K562 (cell line): ENCODE results near the gene BFSP2. TPM values are rescaled to one million over a fixed set of nuclear protein-coding genes. Genes with fewer than 3 reads are reported as not detected.

Source experiments
- ATAC-seq: fragments of 200-7000 bp; cut with Tn5 transposase; 3 replicates; pipeline ENCODE4 v1.9.1; 2020; ENCODE audit warnings: moderate library complexity
- BruUV-seq: library from RNA; stranded (reverse); fragments of 400-500 nt; replicated peaks from 2 replicates; lab custom pipeline; 2021; lab: Mats Ljungman, UMichigan
- CTCF ChIA-PET: fragments of 300-600 bp; formaldehyde crosslinking; extraction: SDS; loops from one replicate; lab custom pipeline; 2021; ENCODE audit warnings: low intra/inter-chr PET ratio; lab: Yijun Ruan, JAX
- POLR2A ChIA-PET: fragments of 300-600, 350-650 bp; sonication (Branson Sonifier 250); formaldehyde crosslinking; extraction: SDS; loops from one replicate; lab custom pipeline; 2021; ENCODE audit warnings: antibody characterized with exemption, inconsistent platforms; lab: Yijun Ruan, JAX
- DNase-seq, 4 experiments: peaks; one replicate each; pipeline versions ENCODE4 v3.0.0 to v3.0.0-alpha.2; 2011 to 2018; ENCODE audit warnings: low spot score in 3 of 4, mixed read lengths in 3 of 4; ENCODE audit errors: extremely low read depth in 1 of 4
- FAIRE-seq: peaks from 2 replicates; lab custom pipeline; 2011; peaks lifted over from hg19 to GRCh38; lab: Jason Lieb, UNC
- H2AFZ ChIP-seq: 2 replicates; pipeline ENCODE4 v1.6.0; 2011; ENCODE audit warnings: low read depth, low read length, control low read depth, inconsistent platforms
- H3K27ac ChIP-seq: fragments of 200-600 bp; 3 replicates; pipeline ENCODE4 v1.8.0; 2011; ENCODE audit warnings: low read depth, mild to moderate bottlenecking, control low read depth, inconsistent platforms, low read length, moderate library complexity, mixed read lengths; ENCODE audit errors: extremely low read depth
- H3K27me3 ChIP-seq, 2 experiments: fragments of 300-600 bp in 1 of 2; 2 replicates in 1 of 2; 3 replicates in 1 of 2; pipeline versions ENCODE4 v1.6.0 to v1.8.0; 2011; ENCODE audit warnings: inconsistent platforms in 2 of 2, low read length in 2 of 2, mild to moderate bottlenecking in 1 of 2, mixed read lengths in 1 of 2, moderate library complexity in 1 of 2; ENCODE audit not compliant: control insufficient read depth in 2 of 2, insufficient read depth in 2 of 2
- H3K36me3 ChIP-seq: fragments of 300-600 bp; 3 replicates; pipeline ENCODE4 v1.8.0; 2011; ENCODE audit warnings: mild to moderate bottlenecking, low read length, inconsistent platforms; ENCODE audit not compliant: control insufficient read depth, insufficient read depth
- H3K4me1 ChIP-seq, 2 experiments: fragments of 200-600 bp in 1 of 2; replicated peaks in 1 of 2; 2 replicates in 1 of 2; 3 replicates in 1 of 2; pipeline versions ENCODE4 v1.5.1 to v1.8.0; 2011; ENCODE audit warnings: inconsistent platforms in 2 of 2, low read length in 2 of 2, mild to moderate bottlenecking in 1 of 2, mixed read lengths in 1 of 2, moderate library complexity in 1 of 2; ENCODE audit not compliant: control insufficient read depth in 2 of 2, insufficient read depth in 2 of 2
- H3K4me2 ChIP-seq: 2 replicates; pipeline ENCODE4 v1.6.1; 2011; ENCODE audit warnings: low read length, control low read depth, inconsistent platforms, mixed read lengths; ENCODE audit not compliant: insufficient read depth
- H3K4me3 ChIP-seq: fragments of 200-600 bp; sonication (generic), shearing (Covaris generic); 2 replicates; pipeline ENCODE4 v1.5.1; 2016; ENCODE audit warnings: control low read depth, inconsistent platforms
- H3K79me2 ChIP-seq: fragments of 200-600 bp; 3 replicates; pipeline ENCODE4 v1.8.0; 2011; ENCODE audit warnings: low read length, inconsistent platforms; ENCODE audit not compliant: control insufficient read depth, insufficient read depth
- H3K9ac ChIP-seq, 2 experiments: 2 replicates each; pipeline versions ENCODE4 v1.6.0 to v1.6.1; 2011; ENCODE audit warnings: low read depth in 2 of 2, low read length in 2 of 2, control low read depth in 1 of 2, inconsistent platforms in 1 of 2, mild to moderate bottlenecking in 1 of 2, mixed read lengths in 1 of 2; ENCODE audit not compliant: insufficient read depth in 1 of 2
- H3K9me1 ChIP-seq: one replicate; pipeline ENCODE4 v1.6.0; 2011; ENCODE audit warnings: inconsistent platforms, mild to moderate bottlenecking, low read length, moderate library complexity; ENCODE audit not compliant: control insufficient read depth, insufficient read depth
- H3K9me3 ChIP-seq: replicated peaks from 2 replicates; pipeline ENCODE4 v1.5.1; 2011; ENCODE audit warnings: low read depth, low read length, inconsistent platforms; ENCODE audit not compliant: control insufficient read depth, insufficient read depth
- H4K20me1 ChIP-seq: replicated peaks from 2 replicates; pipeline ENCODE4 v1.6.1; 2011; ENCODE audit warnings: low read length, inconsistent platforms, mixed read lengths; ENCODE audit not compliant: control insufficient read depth, insufficient read depth
- CTBP1 ChIP-seq: fragments of 450-650 bp; IDR thresholded peaks from 2 replicates; pipeline ENCODE4 v1.6.1; 2016; ENCODE audit warnings: borderline replicate concordance
- CTCF ChIP-seq, 3 experiments: IDR thresholded peaks in 2 of 3; conservative IDR thresholded peaks in 1 of 3; 2 replicates each; pipeline ENCODE4 v1.5.1; 2011 to 2012; ENCODE audit warnings: low read length in 3 of 3, mild to moderate bottlenecking in 3 of 3, control low read depth in 2 of 3, improper control_type of control experiment in 1 of 3, inconsistent platforms in 1 of 3, low read depth in 1 of 3, mixed read lengths in 1 of 3, moderate library complexity in 1 of 3; ENCODE audit not compliant: insufficient read depth in 2 of 3
- ETS1 ChIP-seq: conservative IDR thresholded peaks from 2 replicates; pipeline ENCODE4 v1.6.1; 2011; ENCODE audit warnings: low read depth, mild to moderate bottlenecking, low read length; ENCODE audit not compliant: control insufficient read depth
- GTF2F1 ChIP-seq: IDR thresholded peaks from 2 replicates; pipeline ENCODE4 v1.6.1; 2011; ENCODE audit warnings: low read depth, low read length, improper control_type of control experiment
- MAFK ChIP-seq: IDR thresholded peaks from 2 replicates; pipeline ENCODE4 v1.6.1; 2011; ENCODE audit warnings: low read length, improper control_type of control experiment
- NCOA2 ChIP-seq, 2 experiments: fragments of 450-650 bp; IDR thresholded peaks; 2 replicates each; pipeline ENCODE4 v1.6.1; 2018; ENCODE audit warnings: mild to moderate bottlenecking in 2 of 2, moderate library complexity in 1 of 2; ENCODE audit not compliant: partially characterized antibody in 2 of 2
- RAD21 ChIP-seq, 2 experiments: fragments of 250-450 bp in 1 of 2; fragments of 450-650 bp in 1 of 2; sonication (Bioruptor Pico) in 1 of 2; formaldehyde crosslinking in 1 of 2; IDR thresholded peaks in 1 of 2; conservative IDR thresholded peaks in 1 of 2; 2 replicates each; pipeline versions ENCODE4 v1.4.0 to v1.8.0; 2020 to 2022; ENCODE audit warnings: mild to moderate bottlenecking in 2 of 2, moderate library complexity in 1 of 2
- RBM39 ChIP-seq: fragments of 200-400 bp; formaldehyde crosslinking; optimal IDR thresholded peaks from 2 replicates; pipeline ENCODE3; 2018; ENCODE audit warnings: low read depth, low read length
- TRIM25 ChIP-seq: fragments of 450-650 bp; IDR thresholded peaks from 2 replicates; pipeline ENCODE4 v1.7.0; 2016; ENCODE audit warnings: borderline replicate concordance
- ZFP30 ChIP-seq: fragments of 250-450 bp; sonication (Bioruptor Pico); IDR thresholded peaks from 2 replicates; pipeline ENCODE4 v1.8.0; 2022; ENCODE audit warnings: moderate library complexity, mild to moderate bottlenecking, inconsistent platforms, borderline replicate concordance
- WGBS: fragments of 100-300 bp; shearing (Covaris generic); methylation state at CpG from one replicate; pipeline ENCODE4 v1.1.6; 2016; ENCODE audit warnings: low coverage, mixed read lengths; ENCODE audit not compliant: insufficient coverage; ENCODE audit errors: missing lambda C conversion rate; 5-methylcytosine and 5-hydroxymethylcytosine counted together
- in situ Hi-C: fragments of 300-500 bp; cut with MboI; formaldehyde crosslinking; loops from 4 replicates; pipeline ENCODE4 v1.15.0; 2018; ENCODE audit warnings: inconsistent platforms, mixed read lengths
- intact Hi-C: fragments of 100-400 bp; cut with micrococcal nuclease; formaldehyde crosslinking; loops from 2 replicates; pipeline ENCODE4 v1.14.2; 2022
- polyA plus RNA-seq, 8 experiments: library from polyadenylated mRNA; depleted of rRNA in 4 of 8; stranded (reverse) in 5 of 8; unstranded in 3 of 8; fragments of >200 nt; fragmentation: Nextera tagmentation in 2 of 8; fragmentation: Illumina TruSeq in 1 of 8; extraction: Ambion mirVana in 2 of 8; extraction: Trizol in 1 of 8; gene quantifications; 2 replicates each; pipeline versions ENCODE4 v1.2.1 to v1.2.3, GENCODE V29; 2011 to 2014; ENCODE audit warnings: inconsistent platforms in 1 of 8, missing spikeins in 1 of 8
- total RNA-seq, 7 experiments: library from RNA; depleted of rRNA in 6 of 7; stranded (reverse); fragments of >200 nt in 6 of 7; fragmentation: Illumina TruSeq in 2 of 7; extraction: Trizol in 2 of 7; gene quantifications; 2 replicates each; pipeline versions ENCODE4 v1.2.1 to v1.2.3, GENCODE V29; 2011 to 2021; ENCODE audit warnings: low replicate concordance in 1 of 7

The BFSP2 gene
- total and polyA plus RNA-seq, 9 of the 15 experiments (the other 6 are each of a cell fraction or from before 2014, with no cell fraction given), result not detected

- TF ChIP-seq RBM39 (no peak), ETS1 (no peak), TRIM25 (no peak)
These were observed 57.2 kb downstream of the BFSP2 start (continued) for GRCh38 chr3:133457025-133457424.

- BruUV-seq, result no TSS peak
- ChIA-PET POLR2A (no interaction called here), CTCF (no interaction called here)
- no peak for FAIRE-seq
- no peak overlapping the region for H3K27ac ChIP-seq
- no peaks in the 10 kb centered on the region for H3K9me1 ChIP-seq
- no peak overlapping the region for H2AFZ ChIP-seq
- no peaks in the 10 kb centered on the region for H3K4me1 ChIP-seq
- DNase-seq, result peak in 3 of 4 experiments; percentile 9 to 12 (median 11)
- WGBS, result 0% methylated on average over 1 of the region's 1 CpG
- H3K4me3 ChIP-seq, result no peak overlapping the region
- H3K4me2 ChIP-seq, result no peak overlapping the region
- no peaks in the 10 kb centered on the region for H4K20me1 ChIP-seq
- H3K9ac ChIP-seq, result no peak overlapping the region
- H3K9me3 ChIP-seq, result no peaks in the 10 kb centered on the region
- intact Hi-C loops (no loop called here), in situ Hi-C loops (no loop called here)
- no peaks in the 10 kb centered on the region for H3K79me2 ChIP-seq
- H3K36me3 ChIP-seq, result no peaks in the 10 kb centered on the region
- peak; percentile 50; the same call in 1 of the 3 replicates for ATAC-seq
- no peaks in the 10 kb centered on the region; a peak in 1 of 5 replicates for H3K27me3 ChIP-seq
- TF ChIP-seq RAD21 (CRISPR knock-in tag; conservative IDR thresholded peaks at IDR 0.05 in 1 of 2, IDR thresholded peaks at IDR 0.05 in 1 of 2) (0 out of 4 replicates have a peak, but pooled peaks of 1 of the 2 experiments have one; percentile 2), NCOA2 (IDR thresholded peaks at IDR 0.05; ENCODE audit: partially characterized antibody in 2 of 2) (no peak), CTCF (IDR thresholded peaks at IDR 0.05 in 2 of 3, conservative IDR thresholded peaks at IDR 0.05 in 1 of 3; ENCODE audit: insufficient read depth in 2 of 3, low read depth in 1 of 3, low read length in 3 of 3) (peak in 2 of 3 experiments; percentile 25 to 48; a peak in 2 of 6 replicates), CTBP1 (no peak), ZFP30 (CRISPR knock-in tag) (no peak), MAFK (no peak), GTF2F1 (no peak)
These were observed 57.7 kb downstream of the BFSP2 start for GRCh38 chr3:133457465-133458067.
